KMS-11 (cell line): ENCODE measurements around the gene ITGA2B.

ENCODE experiments used
- H2AFZ ChIP-seq: fragments of 200-600 bp; sonication (generic); 2 replicates; pipeline ENCODE4 v1.6.1; 2016; ENCODE audit warnings: antibody characterized with exemption, mixed run types, low read depth
- H3K27ac ChIP-seq: fragments of 200-600 bp; sonication (generic); 2 replicates; pipeline ENCODE4 v1.6.1; 2016; ENCODE audit warnings: mild to moderate bottlenecking, mixed run types
- H3K27me3 ChIP-seq: fragments of 200-600 bp; sonication (generic); 2 replicates; pipeline ENCODE4 v1.6.1; 2017; ENCODE audit warnings: mild to moderate bottlenecking, low read depth, mixed run types, moderate library complexity; ENCODE audit not compliant: insufficient read depth
- H3K36me3 ChIP-seq: fragments of 200-600 bp; sonication (generic); 2 replicates; pipeline ENCODE4 v1.6.1; 2017; ENCODE audit warnings: mild to moderate bottlenecking, mixed run types; ENCODE audit not compliant: insufficient read depth
- H3K4me1 ChIP-seq: fragments of 200-600 bp; sonication (generic); 2 replicates; pipeline ENCODE4 v1.6.1; 2016; ENCODE audit warnings: mild to moderate bottlenecking, low read depth, mixed run types; ENCODE audit not compliant: poor library complexity, severe bottlenecking
- H3K4me2 ChIP-seq: fragments of 200-600 bp; sonication (generic); 2 replicates; pipeline ENCODE4 v1.7.0; 2016; ENCODE audit warnings: mild to moderate bottlenecking, mixed run types
- H3K4me3 ChIP-seq: fragments of 200-600 bp; sonication (generic); IDR thresholded peaks from 2 replicates; pipeline ENCODE4 v1.6.1; 2017; ENCODE audit warnings: low read depth, low read length, mixed read lengths; ENCODE audit not compliant: insufficient read depth
- H3K79me2 ChIP-seq: fragments of 200-600 bp; sonication (generic); 2 replicates; pipeline ENCODE4 v1.6.1; 2016; ENCODE audit warnings: low read depth, mixed run types; ENCODE audit not compliant: insufficient read depth
- H3K9ac ChIP-seq: fragments of 200-600 bp; sonication (generic); 2 replicates; pipeline ENCODE4 v1.6.1; 2016; ENCODE audit warnings: mild to moderate bottlenecking, mixed run types
- H4K20me1 ChIP-seq: fragments of 200-600 bp; sonication (generic); 2 replicates; pipeline ENCODE4 v1.6.1; 2016; ENCODE audit warnings: mild to moderate bottlenecking, mixed run types; ENCODE audit not compliant: insufficient read depth
- TF ChIP-seq, protein P1 (sequence below): fragments of 200-600 bp; sonication (generic); conservative IDR thresholded peaks from 2 replicates; pipeline ENCODE4 v1.6.1; 2017; ENCODE audit warnings: low read depth, mild to moderate bottlenecking, antibody characterized with exemption, low read length, moderate library complexity, mixed read lengths

The ITGA2B gene

GRCh38 chr17:44414394-44415155 lies 25.1 kb upstream of the ITGA2B start:
- Histone ChIP-seq H3K9ac (no peak overlapping the region), H3K27ac (no peak overlapping the region), H3K27me3 (no peaks in the 10 kb centered on the region), H3K4me3 (no peak overlapping the region), H2AFZ (no peak overlapping the region), H3K36me3 (no peaks in the 10 kb centered on the region), H3K79me2 (no peaks in the 10 kb centered on the region), H3K4me2 (no peak overlapping the region), H3K4me1 (peaks cover 15% of the 10 kb centered on the region), H4K20me1 (no peaks in the 10 kb centered on the region)
- TF ChIP-seq, protein P1, sequence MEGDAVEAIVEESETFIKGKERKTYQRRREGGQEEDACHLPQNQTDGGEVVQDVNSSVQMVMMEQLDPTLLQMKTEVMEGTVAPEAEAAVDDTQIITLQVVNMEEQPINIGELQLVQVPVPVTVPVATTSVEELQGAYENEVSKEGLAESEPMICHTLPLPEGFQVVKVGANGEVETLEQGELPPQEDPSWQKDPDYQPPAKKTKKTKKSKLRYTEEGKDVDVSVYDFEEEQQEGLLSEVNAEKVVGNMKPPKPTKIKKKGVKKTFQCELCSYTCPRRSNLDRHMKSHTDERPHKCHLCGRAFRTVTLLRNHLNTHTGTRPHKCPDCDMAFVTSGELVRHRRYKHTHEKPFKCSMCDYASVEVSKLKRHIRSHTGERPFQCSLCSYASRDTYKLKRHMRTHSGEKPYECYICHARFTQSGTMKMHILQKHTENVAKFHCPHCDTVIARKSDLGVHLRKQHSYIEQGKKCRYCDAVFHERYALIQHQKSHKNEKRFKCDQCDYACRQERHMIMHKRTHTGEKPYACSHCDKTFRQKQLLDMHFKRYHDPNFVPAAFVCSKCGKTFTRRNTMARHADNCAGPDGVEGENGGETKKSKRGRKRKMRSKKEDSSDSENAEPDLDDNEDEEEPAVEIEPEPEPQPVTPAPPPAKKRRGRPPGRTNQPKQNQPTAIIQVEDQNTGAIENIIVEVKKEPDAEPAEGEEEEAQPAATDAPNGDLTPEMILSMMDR = no peak

DNA sequence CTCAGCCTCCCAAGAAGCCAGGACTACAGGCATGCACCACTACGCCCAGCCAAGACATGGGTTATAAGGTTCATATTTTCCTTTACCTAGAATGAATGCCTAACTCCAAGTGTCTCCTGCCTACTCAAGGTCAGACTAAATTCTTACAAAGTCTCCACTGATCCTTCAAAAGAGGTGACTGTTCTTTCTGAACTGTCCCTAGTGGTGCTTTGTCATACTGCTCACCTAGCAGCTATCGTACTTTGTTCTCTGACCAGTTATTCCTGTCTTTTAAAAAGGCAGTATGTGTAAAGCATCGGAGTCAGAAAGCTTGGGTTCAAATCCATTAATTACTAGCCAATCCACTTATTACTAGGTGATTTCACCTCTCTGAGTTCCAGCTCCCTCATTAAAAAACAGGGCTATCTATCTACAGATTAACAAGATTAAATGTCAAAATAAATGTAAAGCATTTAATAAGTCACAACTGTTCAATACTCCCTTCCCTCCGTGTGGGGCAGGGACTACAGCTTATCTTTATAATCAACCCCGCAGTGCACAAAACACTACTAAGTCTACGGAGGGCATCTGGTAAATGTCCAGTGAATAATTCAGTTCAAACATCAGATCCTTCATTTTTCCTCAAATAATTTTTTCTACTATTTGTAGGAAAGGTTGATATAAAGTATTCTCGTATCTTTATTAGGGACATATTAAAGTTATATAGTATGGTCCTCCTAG lies 20.0 kb upstream of the ITGA2B start:
- no peak overlapping the region for H3K27ac ChIP-seq
- H2AFZ ChIP-seq = no peak overlapping the region
- H4K20me1 ChIP-seq = no peaks in the 10 kb centered on the region
- H3K27me3 ChIP-seq = no peaks in the 10 kb centered on the region
- H3K4me3 ChIP-seq = no peak overlapping the region
- H3K9ac ChIP-seq = no peak overlapping the region
- no peak overlapping the region for H3K4me2 ChIP-seq
- H3K4me1 ChIP-seq = peaks cover 19% of the 10 kb centered on the region
- no peaks in the 10 kb centered on the region for H3K79me2 ChIP-seq
- no peaks in the 10 kb centered on the region for H3K36me3 ChIP-seq
- TF ChIP-seq, protein P1 = no peak

DNA sequence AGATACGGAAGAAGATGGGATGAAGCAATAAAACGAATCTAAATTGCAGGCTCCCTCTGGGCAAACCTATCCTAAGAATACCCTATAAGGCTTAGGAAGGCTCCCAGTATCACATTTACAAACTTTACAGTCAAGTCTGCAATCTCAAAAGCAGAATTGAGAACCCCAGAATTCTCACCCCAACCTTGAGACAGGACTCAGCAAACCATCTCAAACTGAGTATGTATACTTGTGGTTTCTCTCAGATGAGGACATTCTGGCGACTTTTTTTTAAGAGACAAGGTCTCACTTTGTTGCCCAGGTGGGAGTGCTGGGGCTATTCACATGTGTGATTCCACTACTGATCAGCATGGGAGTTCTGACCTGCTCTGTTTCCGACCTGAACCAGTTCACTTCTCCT lies 19.3 kb upstream of the ITGA2B start:
- H3K27me3 ChIP-seq = no peaks in the 10 kb centered on the region
- H3K4me2 ChIP-seq = no peak overlapping the region
- no peaks in the 10 kb centered on the region for H4K20me1 ChIP-seq
- H3K4me1 ChIP-seq = peaks cover 24% of the 10 kb centered on the region
- TF ChIP-seq, protein P1 = no peak
- H3K36me3 ChIP-seq = no peaks in the 10 kb centered on the region
- no peak overlapping the region for H3K9ac ChIP-seq
- no peak overlapping the region for H3K27ac ChIP-seq
- no peak overlapping the region for H3K4me3 ChIP-seq
- no peaks in the 10 kb centered on the region for H3K79me2 ChIP-seq
- H2AFZ ChIP-seq = no peak overlapping the region

- Histone ChIP-seq H3K79me2 (no peaks in the 10 kb centered on the region), H3K4me3 (no peak overlapping the region), H3K4me2 (peak overlapping the region; percentile 34), H3K4me1 (peaks cover 58% of the 10 kb centered on the region), H3K36me3 (no peaks in the 10 kb centered on the region; the same call in 1 of the 2 replicates), H3K27me3 (no peaks in the 10 kb centered on the region), H4K20me1 (no peaks in the 10 kb centered on the region), H2AFZ (no peak overlapping the region), H3K27ac (peak overlapping the region; percentile 9; the same call in 1 of the 2 replicates), H3K9ac (no peak overlapping the region)
- TF ChIP-seq, protein P1 = no peak
Observed at GRCh38 chr17:44402564-44403172, 13.2 kb upstream of the ITGA2B start.
